Activated T-cell treated with anti-CD3 and anti-CD28 coated beads, Interleukin-2, amount 50 U/mL, for 72 hours (primary cell): ENCODE measurements around the gene DAP. TPM values are rescaled to one million over a fixed set of nuclear protein-coding genes. Genes with fewer than 3 reads are reported as not detected.
A peak's percentile ranks its signal among the peaks of the same experiment; 100 is the strongest.
"Not testable (repeated sequence)": the region's sequence is repeated elsewhere in the genome, so short reads cannot be mapped to it uniquely, and the experiment has no call there.

ENCODE experiments used
- ATAC-seq, 2 donors: fragments of 150-1000 bp; cut with Tn5 transposase; replicated peaks in 1 of 2; 2 replicates each; pipeline ENCODE4 v1.10.0; 2021; ENCODE audit warnings: moderate library complexity in 2 of 2, mild to moderate bottlenecking in 1 of 2
- DNase-seq, 2 donors: peaks; one replicate each; pipeline ENCODE4 v3.0.0; 2021 to 2022; ENCODE audit warnings: mixed read lengths in 1 of 2
- H3K27ac Mint-ChIP-seq: one replicate; pipeline ENCODE4 v1.8.0; 2022; ENCODE audit warnings: mild to moderate bottlenecking, moderate library complexity, mixed read lengths
- H3K27me3 Mint-ChIP-seq: one replicate; pipeline ENCODE4 v1.8.0; 2022; ENCODE audit warnings: low read depth, mixed read lengths
- H3K36me3 Mint-ChIP-seq, 2 donors: one replicate each; pipeline ENCODE4 v1.8.0; 2022; ENCODE audit warnings: mixed read lengths in 2 of 2, mild to moderate bottlenecking in 1 of 2; ENCODE audit not compliant: insufficient read depth in 2 of 2
- H3K4me1 Mint-ChIP-seq: one replicate; pipeline ENCODE4 v1.8.0; 2022; ENCODE audit warnings: low read depth, mixed read lengths
- H3K4me3 Mint-ChIP-seq, 2 donors: one replicate each; pipeline ENCODE4 v1.8.0; 2022; ENCODE audit warnings: mild to moderate bottlenecking in 2 of 2, mixed read lengths in 2 of 2, moderate library complexity in 2 of 2
- H3K9me3 Mint-ChIP-seq, 2 donors: one replicate each; pipeline ENCODE4 v1.8.0; 2022; ENCODE audit warnings: mixed read lengths in 2 of 2
- total RNA-seq, 2 donors: library from RNA; stranded (reverse); gene quantifications; one replicate each; pipeline ENCODE4 v1.2.3, GENCODE V29; 2022

The DAP gene
- total RNA-seq, 2 donors from 2014 or later: 55.9 to 61.6 TPM

DNA sequence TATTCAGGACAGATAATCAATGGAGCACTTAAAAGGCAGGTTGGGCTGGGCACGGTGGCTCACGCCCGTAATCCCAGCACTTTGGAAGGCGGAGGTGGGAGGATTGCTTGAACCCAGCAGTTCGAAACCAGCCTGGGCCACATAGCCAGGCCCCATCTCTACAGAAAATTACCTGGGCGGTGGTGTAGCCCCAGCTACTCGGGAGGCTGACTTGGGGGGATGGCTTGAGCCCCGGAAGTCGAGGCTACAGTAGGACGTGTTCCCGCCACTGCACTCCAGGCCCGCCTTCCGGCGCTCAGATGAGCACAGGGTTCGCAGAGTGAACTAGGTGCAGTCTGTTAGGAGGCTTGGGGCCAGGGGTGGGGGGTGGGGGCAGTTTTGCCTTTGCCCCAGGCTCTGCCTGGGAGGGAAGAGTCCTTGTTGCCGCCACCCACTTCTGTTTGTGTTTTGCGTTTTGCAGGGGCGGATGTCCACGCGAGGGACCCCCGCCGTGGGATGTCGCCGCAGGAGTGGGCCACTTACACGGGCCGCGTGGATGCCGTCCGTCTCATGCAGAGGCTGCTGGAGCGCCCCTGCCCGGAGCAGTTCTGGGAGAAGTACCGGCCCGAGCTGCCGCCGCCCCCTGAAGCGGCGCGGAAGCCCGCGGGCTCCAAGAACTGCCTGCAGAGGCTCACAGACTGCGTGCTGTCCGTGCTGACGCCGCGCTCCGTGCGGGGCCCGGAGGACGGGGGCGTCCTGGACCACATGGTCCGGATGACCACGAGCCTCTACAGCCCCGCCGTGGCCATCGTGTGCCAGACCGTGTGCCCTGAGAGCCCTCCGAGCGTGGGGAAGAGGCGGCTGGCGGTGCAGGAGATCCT, 112.0 kb downstream of the DAP start:
- peaks cover 9% of the 10 kb centered on the region for H3K27me3 Mint-ChIP-seq
- H3K9me3 Mint-ChIP-seq: no peaks in the 10 kb centered on the region
- H3K4me3 Mint-ChIP-seq: no peak overlapping the region
- H3K4me1 Mint-ChIP-seq: peaks cover 8% of the 10 kb centered on the region
- no peak for ATAC-seq
- no peak for DNase-seq
- peaks cover 0 to 1% of the 10 kb centered on the region in 2 donors for H3K36me3 Mint-ChIP-seq
- H3K27ac Mint-ChIP-seq: no peak overlapping the region

DNA sequence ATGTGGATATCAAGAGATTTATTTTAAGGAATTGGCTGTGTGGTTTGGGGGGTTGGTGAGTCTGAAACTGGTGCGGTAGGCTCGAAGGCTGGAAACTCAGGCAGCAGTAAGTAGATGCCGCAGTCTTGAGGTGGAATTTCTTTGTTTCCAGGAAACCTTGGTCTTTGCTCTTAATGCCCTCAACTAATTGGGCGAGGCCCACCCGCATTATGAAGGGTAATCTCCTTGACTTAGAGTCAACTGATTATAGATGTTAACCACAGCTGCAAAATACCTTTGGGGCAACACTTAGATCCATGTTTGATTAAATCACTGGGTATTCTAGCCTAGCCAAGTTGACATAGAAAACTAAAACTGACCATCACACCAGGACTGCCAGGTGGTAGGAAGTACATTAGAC, 113.4 kb downstream of the DAP start:
- H3K36me3 Mint-ChIP-seq: peaks cover 0 to 1% of the 10 kb centered on the region in 2 donors
- DNase-seq (no peak), ATAC-seq (no peak)
- H3K4me1 Mint-ChIP-seq: peaks cover 8% of the 10 kb centered on the region
- H3K9me3 Mint-ChIP-seq: no peaks in the 10 kb centered on the region
- H3K4me3 Mint-ChIP-seq: no peak overlapping the region
- H3K27ac Mint-ChIP-seq: no peak overlapping the region
- peaks cover 9% of the 10 kb centered on the region for H3K27me3 Mint-ChIP-seq

DNA sequence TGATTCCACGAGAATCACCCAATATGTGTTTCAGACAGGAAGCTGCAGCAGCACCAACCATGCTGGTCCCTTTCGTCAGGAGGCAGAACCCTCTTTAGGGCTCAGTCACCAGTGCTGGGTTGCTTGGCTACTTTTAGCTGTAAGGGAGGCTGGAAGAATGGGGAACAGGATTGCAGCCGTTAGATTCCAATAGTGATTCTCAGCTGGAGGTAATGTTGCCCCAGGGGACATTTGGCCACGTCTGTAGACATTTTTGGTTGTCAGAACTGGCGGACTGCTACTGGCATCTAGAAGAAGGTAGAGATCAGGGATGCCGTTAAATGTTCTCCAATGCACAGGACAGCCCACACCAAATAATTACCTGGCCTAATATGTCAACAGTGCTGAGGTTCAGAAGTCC, 115.4 kb downstream of the DAP start:
- Mint-ChIP-seq H3K4me3 (no peak overlapping the region), H3K9me3 (no peaks in the 10 kb centered on the region), H3K36me3 (peaks cover 0 to 1% of the 10 kb centered on the region in 2 donors), H3K27me3 (peaks cover 9% of the 10 kb centered on the region), H3K4me1 (peaks cover 8% of the 10 kb centered on the region), H3K27ac (no peak overlapping the region)
- no peak for ATAC-seq
- DNase-seq: no peak

- H3K9me3 Mint-ChIP-seq: peaks cover 0 to 1% of the 10 kb centered on the region in 2 donors
- DNase-seq (no peak), ATAC-seq (peak; percentile 32 to 77)
- H3K27me3 Mint-ChIP-seq: peaks cover 9% of the 10 kb centered on the region
- H3K4me1 Mint-ChIP-seq: peaks cover 8% of the 10 kb centered on the region
- no peak overlapping the region for H3K4me3 Mint-ChIP-seq
- no peak overlapping the region for H3K27ac Mint-ChIP-seq
- H3K36me3 Mint-ChIP-seq: peaks cover 1% of the 10 kb centered on the region in 2 donors
These were observed 115.9 kb downstream of the DAP start for GRCh38 chr5:10645146-10645545.

DNA sequence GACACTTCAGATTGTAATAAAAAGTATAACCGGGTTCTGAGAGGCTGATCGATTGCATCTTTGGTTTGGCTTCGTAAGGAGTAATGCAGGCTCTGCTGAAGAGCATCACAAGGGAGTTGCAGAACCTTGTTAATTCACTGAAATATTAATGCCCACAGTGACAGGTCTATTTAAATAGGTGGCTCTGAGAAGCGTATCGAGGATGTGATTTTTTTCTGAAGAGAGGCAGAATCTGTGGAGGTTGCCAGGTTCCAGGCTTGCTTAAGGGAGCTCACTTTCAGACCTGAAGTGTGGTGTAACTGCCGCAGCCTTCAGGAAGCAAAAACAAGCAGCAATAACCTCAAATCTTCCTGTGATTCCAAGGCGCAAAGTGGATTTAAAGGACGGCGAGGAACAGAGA, 116.8 kb downstream of the DAP start:
- Mint-ChIP-seq H3K27ac (peak overlapping the region; percentile 27), H3K4me1 (peaks cover 8% of the 10 kb centered on the region), H3K4me3 (no peak overlapping the region), H3K9me3 (peaks cover 0 to 5% of the 10 kb centered on the region in 2 donors), H3K36me3 (peaks cover 1 to 5% of the 10 kb centered on the region in 2 donors), H3K27me3 (peaks cover 9% of the 10 kb centered on the region)
- DNase-seq: no peak
- ATAC-seq: no peak

DNA sequence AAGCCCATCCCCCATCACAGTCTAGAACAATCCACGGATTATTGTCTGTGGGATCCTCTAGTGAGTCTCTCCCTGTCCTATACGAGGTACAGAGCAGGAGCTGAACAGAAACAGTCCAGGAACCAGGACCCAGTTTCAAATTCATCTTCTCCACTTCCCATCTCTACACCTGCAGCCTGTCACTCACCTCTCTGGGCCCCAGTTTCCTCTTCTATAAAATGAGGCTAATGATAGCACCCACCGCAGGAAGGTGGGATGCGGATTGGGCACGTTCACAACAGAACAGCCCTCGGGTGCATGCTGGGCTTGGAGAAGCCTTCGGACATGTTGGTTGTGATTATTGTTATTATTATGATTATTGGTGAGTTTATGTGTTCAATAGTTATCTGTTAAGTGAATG, 118.7 kb downstream of the DAP start:
- H3K27me3 Mint-ChIP-seq: peaks cover 9% of the 10 kb centered on the region
- no peak overlapping the region for H3K27ac Mint-ChIP-seq
- peaks cover 0 to 10% of the 10 kb centered on the region in 2 donors for H3K9me3 Mint-ChIP-seq
- DNase-seq (no peak), ATAC-seq (no peak)
- no peak overlapping the region for H3K4me3 Mint-ChIP-seq
- peaks cover 8% of the 10 kb centered on the region for H3K4me1 Mint-ChIP-seq
- peaks cover 1 to 10% of the 10 kb centered on the region in 2 donors for H3K36me3 Mint-ChIP-seq

DNA sequence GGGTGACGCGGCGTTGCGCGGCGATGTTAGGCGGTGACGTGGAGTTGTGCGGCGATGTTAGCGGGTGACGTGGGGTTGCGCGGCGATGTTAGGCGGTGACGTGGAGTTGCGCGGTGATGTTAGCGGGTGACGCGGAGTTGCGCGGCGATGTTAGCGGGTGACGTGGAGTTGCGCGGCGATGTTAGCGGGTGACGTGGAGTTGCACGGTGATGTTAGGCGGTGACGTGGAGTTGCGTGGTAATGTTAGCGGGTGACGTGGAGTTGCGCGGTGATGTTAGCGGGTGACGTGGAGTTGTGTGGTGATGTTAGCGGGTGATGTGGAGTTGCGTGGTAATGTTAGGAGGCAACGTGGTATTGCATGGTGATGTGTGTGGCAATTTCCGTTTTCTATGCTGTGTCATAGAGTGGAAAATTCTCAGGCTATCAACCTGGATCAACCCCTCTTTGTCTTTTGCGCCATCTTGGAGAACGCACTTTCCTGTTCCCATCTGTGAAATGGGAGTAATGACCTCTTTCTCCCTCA, 121.1 kb downstream of the DAP start:
- H3K4me3 Mint-ChIP-seq: no peak overlapping the region
- peaks cover 1 to 10% of the 10 kb centered on the region in 2 donors for H3K36me3 Mint-ChIP-seq
- ATAC-seq (no peak), DNase-seq (no peak)
- peaks cover 0 to 10% of the 10 kb centered on the region in 2 donors for H3K9me3 Mint-ChIP-seq
- H3K4me1 Mint-ChIP-seq: peaks cover 28% of the 10 kb centered on the region
- peak overlapping the region; percentile 17 for H3K27ac Mint-ChIP-seq
- H3K27me3 Mint-ChIP-seq: peaks cover 8% of the 10 kb centered on the region

- not testable (repeated sequence) for ATAC-seq, H3K9me3 Mint-ChIP-seq, DNase-seq, H3K27me3 Mint-ChIP-seq, H3K4me3 Mint-ChIP-seq
- Mint-ChIP-seq H3K36me3 (peaks cover 0 to 10% of the 10 kb centered on the region in 2 donors), H3K4me1 (peaks cover 32% of the 10 kb centered on the region), H3K27ac (peak overlapping the region; percentile 18)
These were observed 122.3 kb downstream of the DAP start for GRCh38 chr5:10638723-10639122.

DNA sequence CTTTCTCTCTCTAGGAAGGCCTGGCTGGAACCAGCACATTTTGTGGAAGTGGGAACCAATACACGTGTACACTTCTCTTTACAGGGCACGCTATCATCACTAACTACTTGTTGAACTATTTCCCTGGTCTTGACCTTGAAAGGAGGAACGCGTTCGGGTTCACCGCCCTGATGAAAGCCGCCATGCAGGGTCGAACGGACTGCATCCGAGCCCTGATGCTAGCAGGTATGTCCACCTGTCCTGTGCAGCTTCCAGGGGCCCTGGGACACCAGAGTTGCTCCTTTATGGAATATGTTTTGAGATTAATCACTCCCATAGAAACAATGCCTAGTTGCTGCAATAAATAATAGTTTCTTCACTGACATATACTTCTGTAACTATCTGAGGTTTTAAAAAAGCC, 123.1 kb downstream of the DAP start:
- Mint-ChIP-seq H3K9me3 (peaks cover 0 to 10% of the 10 kb centered on the region in 2 donors), H3K27ac (no peak overlapping the region), H3K36me3 (peaks cover 0 to 11% of the 10 kb centered on the region in 2 donors), H3K27me3 (no peaks in the 10 kb centered on the region), H3K4me1 (peaks cover 40% of the 10 kb centered on the region), H3K4me3 (no peak overlapping the region)
- ATAC-seq (no peak), DNase-seq (no peak)

DNA sequence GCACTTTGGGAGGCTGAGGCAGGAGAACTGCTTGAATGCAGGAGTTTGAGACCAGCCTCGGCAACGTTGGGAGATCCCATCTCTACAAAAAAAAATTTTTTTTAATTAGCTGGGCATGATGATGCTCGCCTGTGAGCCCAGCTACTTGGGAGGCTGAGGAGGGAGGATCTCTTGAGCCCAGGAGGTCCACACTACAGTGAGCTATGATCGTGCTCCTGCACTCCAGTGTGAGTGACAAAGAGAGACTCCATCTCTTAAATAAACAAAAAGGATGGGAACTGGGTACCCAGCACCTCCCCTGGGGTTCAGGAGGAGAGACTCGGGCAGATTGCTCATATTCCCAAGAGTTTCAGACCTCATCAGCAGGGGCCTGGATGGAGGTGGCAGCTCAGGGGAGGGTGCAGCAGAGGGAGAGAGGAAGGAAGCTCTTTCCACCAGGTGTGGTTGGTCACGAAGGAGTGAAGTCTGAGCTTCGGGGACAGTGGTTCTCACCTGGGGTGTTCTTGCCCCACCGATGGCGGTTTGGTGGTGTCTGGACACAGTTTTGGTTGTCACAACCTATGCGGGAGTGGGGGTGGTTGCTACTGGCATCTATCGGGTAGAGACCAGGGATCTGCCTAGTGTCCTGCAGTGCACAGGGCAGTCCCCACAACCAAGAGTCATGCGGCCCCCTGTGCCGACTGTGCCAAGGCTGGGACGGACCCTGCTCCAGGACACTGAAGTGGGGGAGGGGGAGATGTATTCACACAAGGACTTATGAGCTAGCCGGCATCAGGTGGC, 124.5 kb downstream of the DAP start:
- ATAC-seq (no peak), DNase-seq (no peak)
- Mint-ChIP-seq H3K9me3 (peaks cover 0 to 10% of the 10 kb centered on the region in 2 donors), H3K4me3 (peak overlapping the region; percentile 74 to 96), H3K27ac (peak overlapping the region; percentile 87), H3K4me1 (peaks cover 54% of the 10 kb centered on the region), H3K27me3 (no peaks in the 10 kb centered on the region), H3K36me3 (peaks cover 0 to 11% of the 10 kb centered on the region in 2 donors)

DNA sequence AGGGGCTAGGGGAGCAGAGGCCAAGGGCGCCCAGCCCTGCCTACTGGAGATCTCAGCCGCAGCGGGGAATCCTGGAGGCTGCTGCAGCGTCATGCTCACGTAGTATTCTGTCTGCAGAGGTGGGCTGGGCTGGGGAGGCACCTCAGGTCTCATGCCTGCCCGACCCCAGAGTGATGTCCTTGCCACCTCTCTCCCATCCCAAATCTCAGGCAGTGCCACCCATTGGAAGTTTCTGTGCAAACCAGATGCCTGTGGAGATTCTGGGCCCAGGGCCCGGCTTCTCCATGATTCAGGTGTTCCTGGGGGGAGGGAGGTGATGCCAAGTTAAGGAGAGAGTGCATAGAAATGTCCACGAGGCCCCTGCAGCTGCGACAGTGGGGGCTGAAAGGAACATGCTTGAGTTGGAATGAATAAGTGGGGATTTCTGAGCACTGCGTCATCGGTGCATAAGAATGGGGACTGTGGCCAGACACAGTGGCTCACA, 125.1 kb downstream of the DAP start:
- peaks cover 0 to 10% of the 10 kb centered on the region in 2 donors for H3K9me3 Mint-ChIP-seq
- H3K27ac Mint-ChIP-seq: peak overlapping the region; percentile 96
- H3K4me3 Mint-ChIP-seq: peak overlapping the region; percentile 74 to 96
- ATAC-seq (peak; percentile 16 to 19), DNase-seq (peak; percentile 33 to 52)
- peaks cover 6% of the 10 kb centered on the region for H3K27me3 Mint-ChIP-seq
- H3K4me1 Mint-ChIP-seq: peaks cover 60% of the 10 kb centered on the region
- H3K36me3 Mint-ChIP-seq: peaks cover 0 to 11% of the 10 kb centered on the region in 2 donors

DNA sequence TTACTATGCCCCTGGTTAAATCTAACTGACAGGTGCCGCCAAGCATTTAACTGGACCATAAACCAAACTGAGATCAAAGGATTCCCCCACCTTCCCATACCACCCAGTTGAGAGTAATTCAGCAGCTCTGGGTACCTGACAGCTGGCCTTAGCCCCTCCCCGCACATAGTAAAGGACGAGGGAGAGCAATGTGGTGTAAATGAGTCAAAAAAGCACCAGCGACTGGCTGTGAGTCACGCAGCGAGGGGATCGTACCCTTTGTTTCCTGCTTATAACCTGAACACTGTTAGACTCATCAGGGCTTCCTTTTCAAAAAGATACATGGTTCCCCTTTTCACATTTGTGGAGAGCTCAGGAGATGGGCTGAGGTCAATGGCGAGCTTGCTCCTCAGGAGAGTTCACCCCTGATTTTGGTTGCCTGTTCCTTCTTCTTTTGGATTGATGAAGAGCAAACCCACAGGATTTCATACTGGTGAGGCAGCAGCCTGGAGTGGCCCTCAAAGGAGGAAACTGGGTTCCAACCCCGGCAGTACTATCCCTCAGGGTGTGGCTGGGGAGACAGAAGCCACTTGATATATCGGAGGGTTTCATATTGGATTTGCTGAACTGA, 125.7 kb downstream of the DAP start:
- peaks cover 8% of the 10 kb centered on the region for H3K27me3 Mint-ChIP-seq
- H3K4me3 Mint-ChIP-seq: peak overlapping the region; percentile 74 to 96
- DNase-seq (peak; percentile 82 to 88), ATAC-seq (peak; percentile 86 to 98)
- peaks cover 0 to 11% of the 10 kb centered on the region in 2 donors for H3K36me3 Mint-ChIP-seq
- H3K9me3 Mint-ChIP-seq: peaks cover 0 to 10% of the 10 kb centered on the region in 2 donors
- H3K27ac Mint-ChIP-seq: peak overlapping the region; percentile 96
- peaks cover 66% of the 10 kb centered on the region for H3K4me1 Mint-ChIP-seq
